ENCODE measurements around the gene TMEM127. TPM values are rescaled to one million over a fixed set of nuclear protein-coding genes. Genes with fewer than 3 reads are reported as not detected.

Gene TMEM127
- polyA plus RNA-seq, 3 donors, result 72.3 to 107 (median 78.5) TPM

- Mint-ChIP-seq H3K27ac (peak overlapping the region; percentile 88 to 99 (median 98)), H3K4me3 (no peak overlapping the region), H3K4me1 (peaks cover 84% of the 10 kb centered on the region), H3K36me3 (peaks cover 47 to 61% of the 10 kb centered on the region in 2 donors), H3K27me3 (ENCODE audit: low read depth in 3 of 3) (peaks cover 0 to 4% (median 0%) of the 10 kb centered on the region in 3 donors), H3K9me3 (peaks cover 0 to 4% (median 2%) of the 10 kb centered on the region in 7 donors)
- Histone ChIP-seq H3K79me2 (ENCODE audit: insufficient read depth, low read length) (peaks cover 53% of the 10 kb centered on the region), H3K4me2 (replicated peaks; ENCODE audit: extremely low read depth, low read length, poor library complexity, severe bottlenecking) (no peak overlapping the region), H3K9ac (ENCODE audit: insufficient read depth, low read length, poor library complexity, severe bottlenecking) (no peak overlapping the region), H3K9me3 (replicated peaks in 1 of 2; ENCODE audit: control insufficient read depth in 1 of 2, insufficient read depth in 1 of 2, low read length in 2 of 2) (no peaks in the 10 kb centered on the region), H3K27ac (ENCODE audit: low read depth in 1 of 2, low read length in 2 of 2) (peak overlapping the region; percentile 81 to 89), H3K36me3 (replicated peaks in 1 of 2; ENCODE audit: control insufficient read depth in 1 of 2, insufficient read depth in 2 of 2, low read length in 2 of 2) (peaks cover 30 to 36% of the 10 kb centered on the region in 2 donors), H3K4me3 (replicated peaks in 1 of 3; ENCODE audit: low read depth in 2 of 3, low read length in 3 of 3) (no peak overlapping the region), H3K4me1 (ENCODE audit: control insufficient read depth in 1 of 2, insufficient read depth in 2 of 2, low read length in 2 of 2) (peaks cover 71 to 87% of the 10 kb centered on the region in 2 donors), H3K27me3 (ENCODE audit: control insufficient read depth in 2 of 2, insufficient read depth in 2 of 2, low read length in 2 of 2) (no peaks in the 10 kb centered on the region), H2AFZ (ENCODE audit: insufficient read depth, low read depth, low read length, poor library complexity, severe bottlenecking) (no peak overlapping the region), H4K20me1 (ENCODE audit: insufficient read depth, low read length) (no peaks in the 10 kb centered on the region)
- no peak for DNase-seq
- no peak for TF ChIP-seq CTCF (IDR thresholded peaks at IDR 0.05)
- intact Hi-C loops (cut with micrococcal nuclease), result no loop called here
- WGBS (ENCODE audit: insufficient coverage), result no CpG with 5 or more reads among the region's 5 CpGs
These were observed 17.9 kb downstream of the TMEM127 start for GRCh38 chr2:96247896-96248295.

- Histone ChIP-seq H3K36me3 (replicated peaks in 1 of 2; ENCODE audit: control insufficient read depth in 1 of 2, insufficient read depth in 2 of 2, low read length in 2 of 2) (peaks cover 21 to 27% of the 10 kb centered on the region in 2 donors), H3K4me3 (replicated peaks in 1 of 3; ENCODE audit: low read depth in 2 of 3, low read length in 3 of 3) (peak overlapping the region in 1 of 3 experiments; percentile 23), H3K9me3 (replicated peaks in 1 of 2; ENCODE audit: control insufficient read depth in 1 of 2, insufficient read depth in 1 of 2, low read length in 2 of 2) (no peaks in the 10 kb centered on the region), H4K20me1 (ENCODE audit: insufficient read depth, low read length) (no peaks in the 10 kb centered on the region), H3K4me2 (replicated peaks; ENCODE audit: extremely low read depth, low read length, poor library complexity, severe bottlenecking) (peak overlapping the region; percentile 26), H3K27me3 (ENCODE audit: control insufficient read depth in 2 of 2, insufficient read depth in 2 of 2, low read length in 2 of 2) (no peaks in the 10 kb centered on the region), H2AFZ (ENCODE audit: insufficient read depth, low read depth, low read length, poor library complexity, severe bottlenecking) (no peak overlapping the region), H3K9ac (ENCODE audit: insufficient read depth, low read length, poor library complexity, severe bottlenecking) (no peak overlapping the region), H3K27ac (ENCODE audit: low read depth in 1 of 2, low read length in 2 of 2) (peak overlapping the region; percentile 81 to 89), H3K4me1 (ENCODE audit: control insufficient read depth in 1 of 2, insufficient read depth in 2 of 2, low read length in 2 of 2) (peaks cover 74 to 88% of the 10 kb centered on the region in 2 donors), H3K79me2 (ENCODE audit: insufficient read depth, low read length) (peaks cover 45% of the 10 kb centered on the region)
- 45% methylated on average over 1 of the region's 3 CpGs for WGBS (ENCODE audit: insufficient coverage)
- peak overlapping the region in 1 of 2 donors; percentile 54 for H3K4me3 Mint-ChIP-seq
- H3K4me1 Mint-ChIP-seq, result peaks cover 86% of the 10 kb centered on the region
- intact Hi-C loops (cut with micrococcal nuclease), result no loop called here
- peak overlapping the region; percentile 96 to 99 (median 98) for H3K27ac Mint-ChIP-seq
- H3K36me3 Mint-ChIP-seq, result peaks cover 40 to 52% of the 10 kb centered on the region in 2 donors
- peaks cover 0 to 4% (median 2%) of the 10 kb centered on the region in 7 donors for H3K9me3 Mint-ChIP-seq
- H3K27me3 Mint-ChIP-seq (ENCODE audit: low read depth in 3 of 3), result peaks cover 0 to 2% (median 0%) of the 10 kb centered on the region in 3 donors
- no peak for TF ChIP-seq CTCF (IDR thresholded peaks at IDR 0.05)
- peak in 2 of 3 donors; percentile 40 to 41 for DNase-seq
These were observed 18.8 kb downstream of the TMEM127 start for GRCh38 chr2:96247009-96247408.

Measured in CD14-positive monocyte (primary cell).